GM19023 (cell line): ENCODE data around the gene NAGS.
"Not testable (repeated sequence)": the region's sequence is repeated elsewhere in the genome, so short reads cannot be mapped to it uniquely, and the experiment has no call there.

Source experiments
- ATAC-seq: cut with Tn5 transposase; IDR thresholded peaks from one replicate; pipeline ENCODE4 v1.9.1; 2021; ENCODE audit warnings: mild to moderate bottlenecking, moderate library complexity; ENCODE audit not compliant: unreplicated experiment

NAGS gene, protein sequence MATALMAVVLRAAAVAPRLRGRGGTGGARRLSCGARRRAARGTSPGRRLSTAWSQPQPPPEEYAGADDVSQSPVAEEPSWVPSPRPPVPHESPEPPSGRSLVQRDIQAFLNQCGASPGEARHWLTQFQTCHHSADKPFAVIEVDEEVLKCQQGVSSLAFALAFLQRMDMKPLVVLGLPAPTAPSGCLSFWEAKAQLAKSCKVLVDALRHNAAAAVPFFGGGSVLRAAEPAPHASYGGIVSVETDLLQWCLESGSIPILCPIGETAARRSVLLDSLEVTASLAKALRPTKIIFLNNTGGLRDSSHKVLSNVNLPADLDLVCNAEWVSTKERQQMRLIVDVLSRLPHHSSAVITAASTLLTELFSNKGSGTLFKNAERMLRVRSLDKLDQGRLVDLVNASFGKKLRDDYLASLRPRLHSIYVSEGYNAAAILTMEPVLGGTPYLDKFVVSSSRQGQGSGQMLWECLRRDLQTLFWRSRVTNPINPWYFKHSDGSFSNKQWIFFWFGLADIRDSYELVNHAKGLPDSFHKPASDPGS

DNA sequence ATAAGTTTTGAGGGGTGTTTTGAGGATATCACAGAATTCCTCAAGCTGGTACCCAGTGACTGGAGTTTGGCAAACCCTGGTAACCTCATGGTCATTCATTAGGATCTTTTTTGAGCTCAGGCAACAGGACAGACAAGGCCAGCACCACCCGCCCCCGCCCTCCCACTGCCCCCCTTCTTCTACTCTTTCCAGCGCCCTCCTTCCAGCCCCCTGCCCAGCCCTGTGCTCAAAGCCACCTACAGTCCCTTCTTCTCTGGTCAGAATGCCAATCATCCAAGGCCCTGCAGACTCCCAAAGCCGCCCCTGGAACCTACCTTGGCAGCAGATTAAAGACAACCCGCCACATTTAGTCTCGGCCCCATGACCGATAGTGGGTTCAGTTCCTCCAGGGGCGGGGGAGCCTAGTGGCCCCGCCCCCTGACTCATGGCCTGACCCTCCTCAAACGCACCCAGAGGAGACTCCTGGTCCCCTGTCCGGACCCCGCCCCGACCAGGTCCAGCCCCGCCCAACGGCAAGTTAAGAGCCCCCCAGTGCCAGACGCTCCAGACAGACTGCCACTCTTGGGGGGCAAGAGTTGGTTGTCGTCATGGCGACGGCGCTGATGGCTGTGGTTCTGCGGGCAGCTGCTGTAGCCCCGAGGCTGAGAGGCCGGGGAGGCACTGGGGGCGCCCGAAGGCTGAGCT is at the start of gene NAGS:
TSS of gene NAGS (plus strand) at position 546 of the 684 bp plus-strand sequence. CDS start at position 588, 42 bp downstream.
- ATAC-seq, result no peak

GRCh38 chr17:43956222-43956621 is 48.2 kb upstream of the NAGS start:
- no peak for ATAC-seq

DNA sequence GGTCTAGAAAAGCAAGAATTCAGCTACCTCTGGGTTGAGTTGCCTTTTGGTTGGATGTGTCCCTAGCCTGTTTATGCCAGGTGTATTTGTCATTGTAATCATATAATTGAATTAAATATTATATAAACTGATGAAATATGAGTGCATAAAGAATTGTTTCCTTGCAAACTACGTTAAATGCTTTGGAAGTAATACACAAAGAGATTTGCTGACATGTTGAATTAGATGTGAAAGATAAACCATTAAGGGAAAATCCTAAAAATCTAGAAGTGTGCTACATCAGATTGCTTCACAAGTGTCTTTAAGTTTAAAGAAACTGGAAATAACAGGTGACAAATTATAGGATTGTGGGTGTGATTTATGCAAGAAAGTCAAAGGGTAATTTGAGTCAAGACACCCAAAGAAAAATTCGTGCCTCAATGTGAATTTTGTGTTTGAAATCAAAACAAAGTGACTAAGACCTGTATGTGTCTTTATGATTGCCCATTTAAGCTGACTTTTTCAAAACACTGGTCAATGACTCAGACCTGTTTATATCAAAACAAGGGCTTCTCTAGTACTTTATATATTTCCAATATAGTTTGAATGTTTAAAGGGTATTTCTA is 45.6 kb upstream of the NAGS start:
- no peak for ATAC-seq

- not testable (repeated sequence) for ATAC-seq
Observed at GRCh38 chr17:43961292-43961691, 43.1 kb upstream of the NAGS start.

GRCh38 chr17:43961954-43962353 is 42.5 kb upstream of the NAGS start:
- ATAC-seq, result no peak

GRCh38 chr17:43962479-43962878 is 41.9 kb upstream of the NAGS start:
- no peak for ATAC-seq

GRCh38 chr17:43966276-43966675 is 38.1 kb upstream of the NAGS start:
- ATAC-seq, result no peak

DNA sequence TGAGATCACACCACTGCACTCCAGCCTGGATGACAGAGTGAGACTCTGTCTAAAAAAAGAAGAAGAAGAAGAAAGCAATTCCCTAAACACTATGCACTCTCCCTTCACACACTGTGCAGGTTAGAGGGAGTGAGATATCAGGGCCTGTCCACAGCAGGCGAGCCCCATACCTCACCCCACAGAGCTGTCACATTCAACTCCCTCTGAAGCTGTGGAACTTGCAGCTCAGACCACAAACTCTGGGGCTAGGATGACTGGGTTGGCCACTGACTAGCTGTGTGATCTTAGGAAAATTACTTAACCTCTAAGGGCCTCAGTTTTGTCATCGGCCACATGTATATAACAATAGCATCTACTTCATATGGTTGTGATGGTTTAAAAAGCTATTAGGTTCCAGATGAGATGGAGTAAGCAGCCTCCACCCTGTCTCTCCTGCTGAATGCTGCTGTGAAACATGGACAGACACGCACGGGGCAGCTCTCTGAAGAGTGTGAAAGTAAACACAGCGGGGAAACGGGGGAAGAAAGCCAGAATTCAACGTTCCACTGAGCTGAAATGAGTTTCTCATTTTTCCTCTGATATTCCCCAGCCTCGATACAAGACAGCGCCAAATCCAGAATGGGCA is 37.1 kb upstream of the NAGS start:
- no peak for ATAC-seq

- no peak for ATAC-seq
Observed at GRCh38 chr17:43970366-43970765, 34.1 kb upstream of the NAGS start.

DNA sequence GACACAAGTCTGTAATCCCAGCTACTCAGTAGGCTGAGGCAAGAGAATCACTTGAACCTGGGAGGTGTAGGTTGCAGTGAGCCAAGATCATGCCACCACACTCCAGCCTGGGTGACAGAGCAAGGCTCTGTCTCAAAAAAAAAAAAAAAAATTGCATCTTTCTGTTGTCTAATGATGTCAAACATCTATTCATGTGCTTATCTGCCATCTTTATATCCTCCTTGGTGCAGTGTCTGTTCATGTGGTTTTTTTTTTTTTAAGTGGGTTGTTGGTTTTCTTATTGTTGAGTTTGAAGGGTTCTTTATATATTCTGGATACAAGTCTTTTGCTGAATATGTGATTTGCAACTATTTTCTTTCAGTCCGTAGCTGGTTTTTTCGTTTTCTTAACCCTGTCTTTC is 33.0 kb upstream of the NAGS start:
- ATAC-seq, result not testable (repeated sequence)

- not testable (repeated sequence) for ATAC-seq
Observed at GRCh38 chr17:43972444-43973212, 31.8 kb upstream of the NAGS start.

GRCh38 chr17:43974382-43975266 is 29.8 kb upstream of the NAGS start:
- no peak for ATAC-seq

- no peak for ATAC-seq
Observed at GRCh38 chr17:43975898-43976297, 28.5 kb upstream of the NAGS start.

GRCh38 chr17:43976963-43977837 is 27.2 kb upstream of the NAGS start:
- ATAC-seq, result no peak

GRCh38 chr17:43978078-43978477 is 26.3 kb upstream of the NAGS start:
- no peak for ATAC-seq

DNA sequence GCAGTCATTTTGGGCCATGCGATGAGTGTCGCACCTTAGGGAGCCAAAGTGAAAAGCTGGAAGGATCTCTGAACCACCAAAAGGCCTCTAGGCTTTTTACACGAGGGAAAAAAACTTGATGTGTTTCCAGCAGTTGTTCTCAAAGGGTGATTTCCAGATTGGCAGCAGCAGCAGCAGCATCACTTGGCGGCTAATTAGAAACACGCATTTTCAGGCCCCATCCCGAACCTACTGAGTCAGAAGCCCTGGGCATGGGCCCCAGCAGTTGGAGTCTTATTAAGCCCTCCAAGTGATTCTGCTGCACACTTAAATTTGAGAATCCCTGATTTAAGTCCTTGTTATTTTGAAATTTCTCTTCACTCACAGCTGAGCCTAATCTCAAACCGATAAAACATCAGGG is 25.4 kb upstream of the NAGS start:
- no peak for ATAC-seq

GRCh38 chr17:43979671-43980070 is 24.8 kb upstream of the NAGS start:
- no peak for ATAC-seq

GRCh38 chr17:43982171-43982570 is 22.3 kb upstream of the NAGS start:
- ATAC-seq, result no peak

GRCh38 chr17:43983196-43983514 is 21.3 kb upstream of the NAGS start:
- ATAC-seq, result no peak
